Measurements from ENCODE around the gene NLRP6.

GRCh38 chr11:282171-282570, 4.0 kb downstream of the NLRP6 start:
- TF ChIP-seq YY1 (IDR thresholded peaks at IDR 0.05; ENCODE audit: low read depth) (no peak), TAF1 (IDR thresholded peaks at IDR 0.05; ENCODE audit: low read depth) (no peak), USF1 (IDR thresholded peaks at IDR 0.05) (no peak)
- TF ChIP-seq, protein P1, sequence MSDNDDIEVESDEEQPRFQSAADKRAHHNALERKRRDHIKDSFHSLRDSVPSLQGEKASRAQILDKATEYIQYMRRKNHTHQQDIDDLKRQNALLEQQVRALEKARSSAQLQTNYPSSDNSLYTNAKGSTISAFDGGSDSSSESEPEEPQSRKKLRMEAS (IDR thresholded peaks at IDR 0.05) = no peak

Data from Ishikawa (cell line).